Measurements from ENCODE around the gene JAM3.

The JAM3 gene

GRCh38 chr11:134047586-134047999 is 21.3 kb upstream of the JAM3 start:
- H2AFZ ChIP-seq (ENCODE audit: low read depth, low read length, severe bottlenecking) = no peak overlapping the region
- no peaks in the 10 kb centered on the region for H3K9me3 ChIP-seq (ENCODE audit: insufficient read depth, low read length)
- H3K4me2 ChIP-seq (ENCODE audit: low read depth, low read length, poor library complexity, severe bottlenecking) = no peak overlapping the region
- no peaks in the 10 kb centered on the region for H3K27me3 ChIP-seq (ENCODE audit: low read length)
- no peaks in the 10 kb centered on the region for H4K20me1 ChIP-seq (ENCODE audit: low read depth, low read length)
- H3K27ac ChIP-seq (ENCODE audit: low read depth, low read length) = no peak overlapping the region
- no peak overlapping the region for H3K9ac ChIP-seq (ENCODE audit: low read length)
- no peak overlapping the region for H3K4me3 ChIP-seq (ENCODE audit: insufficient read depth, low read length, poor library complexity, severe bottlenecking)
- H3K79me2 ChIP-seq (ENCODE audit: insufficient read depth, low read length) = no peaks in the 10 kb centered on the region
- no peaks in the 10 kb centered on the region for H3K9me2 ChIP-seq (replicated peaks; ENCODE audit: insufficient read depth, low read length)
- no peak for TF ChIP-seq CTCF (IDR thresholded peaks at IDR 0.05; ENCODE audit: insufficient read depth, low read length, poor library complexity, severe bottlenecking)
- no peak for TF ChIP-seq EZH2phosphoT487 (conservative IDR thresholded peaks at IDR 0.05; ENCODE audit: low read length)
- H3F3A ChIP-seq (ENCODE audit: insufficient read depth) = no peaks in the 10 kb centered on the region
- H3K36me3 ChIP-seq (ENCODE audit: low read length) = no peaks in the 10 kb centered on the region

GRCh38 chr11:134048028-134048427 is 20.8 kb upstream of the JAM3 start:
- Histone ChIP-seq H3F3A (ENCODE audit: insufficient read depth) (no peaks in the 10 kb centered on the region), H3K9me3 (ENCODE audit: insufficient read depth, low read length) (no peaks in the 10 kb centered on the region), H4K20me1 (ENCODE audit: low read depth, low read length) (no peaks in the 10 kb centered on the region), H2AFZ (ENCODE audit: low read depth, low read length, severe bottlenecking) (no peak overlapping the region), H3K4me3 (ENCODE audit: insufficient read depth, low read length, poor library complexity, severe bottlenecking) (no peak overlapping the region), H3K9ac (ENCODE audit: low read length) (no peak overlapping the region), H3K27me3 (ENCODE audit: low read length) (no peaks in the 10 kb centered on the region), H3K27ac (ENCODE audit: low read depth, low read length) (no peak overlapping the region), H3K9me2 (replicated peaks; ENCODE audit: insufficient read depth, low read length) (no peaks in the 10 kb centered on the region), H3K36me3 (ENCODE audit: low read length) (no peaks in the 10 kb centered on the region), H3K79me2 (ENCODE audit: insufficient read depth, low read length) (no peaks in the 10 kb centered on the region), H3K4me2 (ENCODE audit: low read depth, low read length, poor library complexity, severe bottlenecking) (no peak overlapping the region)
- no peak for TF ChIP-seq CTCF (IDR thresholded peaks at IDR 0.05; ENCODE audit: insufficient read depth, low read length, poor library complexity, severe bottlenecking)
- TF ChIP-seq EZH2phosphoT487 (conservative IDR thresholded peaks at IDR 0.05; ENCODE audit: low read length) = no peak

- no peak overlapping the region for H3K9ac ChIP-seq (ENCODE audit: low read length)
- no peak overlapping the region for H3K4me3 ChIP-seq (ENCODE audit: insufficient read depth, low read length, poor library complexity, severe bottlenecking)
- H3K27ac ChIP-seq (ENCODE audit: low read depth, low read length) = no peak overlapping the region
- H3K9me2 ChIP-seq (replicated peaks; ENCODE audit: insufficient read depth, low read length) = no peaks in the 10 kb centered on the region
- no peak overlapping the region for H3K4me2 ChIP-seq (ENCODE audit: low read depth, low read length, poor library complexity, severe bottlenecking)
- H3K79me2 ChIP-seq (ENCODE audit: insufficient read depth, low read length) = no peaks in the 10 kb centered on the region
- H3K27me3 ChIP-seq (ENCODE audit: low read length) = no peaks in the 10 kb centered on the region
- no peak overlapping the region for H2AFZ ChIP-seq (ENCODE audit: low read depth, low read length, severe bottlenecking)
- no peaks in the 10 kb centered on the region for H4K20me1 ChIP-seq (ENCODE audit: low read depth, low read length)
- no peaks in the 10 kb centered on the region for H3F3A ChIP-seq (ENCODE audit: insufficient read depth)
- no peaks in the 10 kb centered on the region for H3K36me3 ChIP-seq (ENCODE audit: low read length)
- no peaks in the 10 kb centered on the region for H3K9me3 ChIP-seq (ENCODE audit: insufficient read depth, low read length)
- TF ChIP-seq CTCF (IDR thresholded peaks at IDR 0.05; ENCODE audit: insufficient read depth, low read length, poor library complexity, severe bottlenecking) (no peak), EZH2phosphoT487 (conservative IDR thresholded peaks at IDR 0.05; ENCODE audit: low read length) (no peak)
Observed at GRCh38 chr11:134049303-134049702, 19.6 kb upstream of the JAM3 start.

All from SU-DHL-6 (cell line).